GM21423 (cell line): ENCODE data around the gene FANCD2.
"Not testable (repeated sequence)": the region's sequence is repeated elsewhere in the genome, so short reads cannot be mapped to it uniquely, and the experiment has no call there.

Experiments
- ATAC-seq: cut with Tn5 transposase; IDR thresholded peaks from one replicate; pipeline ENCODE4 v1.9.1; 2021; ENCODE audit warnings: mild to moderate bottlenecking, moderate library complexity; ENCODE audit not compliant: unreplicated experiment

Gene FANCD2

GRCh38 chr3:10026084-10026890 is at the start of gene FANCD2:
Gene FANCD2 (plus strand): TSS chr3:10026437. CDS start chr3:10028658, 2,221 bp downstream.
- peak; percentile 93 for ATAC-seq

GRCh38 chr3:9976721-9977709 is 49.2 kb upstream of the FANCD2 start:
- ATAC-seq: no peak

GRCh38 chr3:9978710-9979305 is 47.4 kb upstream of the FANCD2 start:
- ATAC-seq: no peak

- ATAC-seq: no peak
Measured at GRCh38 chr3:9980251-9980650, 46.0 kb upstream of the FANCD2 start.

- peak; percentile 22 for ATAC-seq
Measured at GRCh38 chr3:9986230-9986725, 40.0 kb upstream of the FANCD2 start.

- no peak for ATAC-seq
Measured at GRCh38 chr3:9994086-9994844, 32.0 kb upstream of the FANCD2 start.

GRCh38 chr3:10000686-10001085 is 25.6 kb upstream of the FANCD2 start:
- ATAC-seq: no peak

- ATAC-seq: no peak
Measured at GRCh38 chr3:10002951-10003350, 23.3 kb upstream of the FANCD2 start.

GRCh38 chr3:10004506-10004905 is 21.7 kb upstream of the FANCD2 start:
- ATAC-seq: no peak

GRCh38 chr3:10004960-10005564 is 21.2 kb upstream of the FANCD2 start:
- no peak for ATAC-seq

- ATAC-seq: no peak
Measured at GRCh38 chr3:10006048-10006761, 20.0 kb upstream of the FANCD2 start.

- no peak for ATAC-seq
Measured at GRCh38 chr3:10006762-10007090, 19.5 kb upstream of the FANCD2 start.

- ATAC-seq: no peak
Measured at GRCh38 chr3:10007126-10007782, 19.0 kb upstream of the FANCD2 start.

- ATAC-seq: not testable (repeated sequence)
Measured at GRCh38 chr3:10008216-10008587, 18.0 kb upstream of the FANCD2 start.

GRCh38 chr3:10008588-10009344 is 17.5 kb upstream of the FANCD2 start:
- ATAC-seq: peak; percentile 53

- ATAC-seq: no peak
Measured at GRCh38 chr3:10010421-10010877, 15.8 kb upstream of the FANCD2 start.

GRCh38 chr3:10010878-10011465 is 15.3 kb upstream of the FANCD2 start:
- peak; percentile 87 for ATAC-seq

- no peak for ATAC-seq
Measured at GRCh38 chr3:10011631-10012030, 14.6 kb upstream of the FANCD2 start.
